ENCODE data around the gene FAS.

- no peak for TF ChIP-seq CTCF (conservative IDR thresholded peaks at IDR 0.05)
- TF ChIP-seq EZH2 (IDR thresholded peaks at IDR 0.05; ENCODE audit: low read depth), result no peak
Observed at GRCh38 chr10:88961266-88961665, 29.3 kb upstream of the FAS start.
